K562 (cell line): Measurements from ENCODE around the gene REC8. TPM values are rescaled to one million over a fixed set of nuclear protein-coding genes. Genes with fewer than 3 reads are reported as not detected.

Source experiments
- ATAC-seq: fragments of 200-7000 bp; cut with Tn5 transposase; 3 replicates; pipeline ENCODE4 v1.9.1; 2020; ENCODE audit warnings: moderate library complexity
- BruUV-seq: library from RNA; stranded (reverse); fragments of 400-500 nt; replicated peaks from 2 replicates; lab custom pipeline; 2021; lab: Mats Ljungman, UMichigan
- CTCF ChIA-PET: fragments of 300-600 bp; formaldehyde crosslinking; extraction: SDS; loops from one replicate; lab custom pipeline; 2021; ENCODE audit warnings: low intra/inter-chr PET ratio; lab: Yijun Ruan, JAX
- POLR2A ChIA-PET: fragments of 300-600, 350-650 bp; sonication (Branson Sonifier 250); formaldehyde crosslinking; extraction: SDS; loops from one replicate; lab custom pipeline; 2021; ENCODE audit warnings: antibody characterized with exemption, inconsistent platforms; lab: Yijun Ruan, JAX
- DNase-seq, 4 experiments: peaks; one replicate each; pipeline versions ENCODE4 v3.0.0 to v3.0.0-alpha.2; 2011 to 2018; ENCODE audit warnings: low spot score in 3 of 4, mixed read lengths in 3 of 4; ENCODE audit errors: extremely low read depth in 1 of 4
- FAIRE-seq: peaks from 2 replicates; lab custom pipeline; 2011; peaks lifted over from hg19 to GRCh38; lab: Jason Lieb, UNC
- H2AFZ ChIP-seq: 2 replicates; pipeline ENCODE4 v1.6.0; 2011; ENCODE audit warnings: low read depth, low read length, control low read depth, inconsistent platforms
- H3K27ac ChIP-seq: fragments of 200-600 bp; 3 replicates; pipeline ENCODE4 v1.8.0; 2011; ENCODE audit warnings: low read depth, mild to moderate bottlenecking, control low read depth, inconsistent platforms, low read length, moderate library complexity, mixed read lengths; ENCODE audit errors: extremely low read depth
- H3K27me3 ChIP-seq, 2 experiments: fragments of 300-600 bp in 1 of 2; 2 replicates in 1 of 2; 3 replicates in 1 of 2; pipeline versions ENCODE4 v1.6.0 to v1.8.0; 2011; ENCODE audit warnings: inconsistent platforms in 2 of 2, low read length in 2 of 2, mild to moderate bottlenecking in 1 of 2, mixed read lengths in 1 of 2, moderate library complexity in 1 of 2; ENCODE audit not compliant: control insufficient read depth in 2 of 2, insufficient read depth in 2 of 2
- H3K36me3 ChIP-seq: fragments of 300-600 bp; 3 replicates; pipeline ENCODE4 v1.8.0; 2011; ENCODE audit warnings: mild to moderate bottlenecking, low read length, inconsistent platforms; ENCODE audit not compliant: control insufficient read depth, insufficient read depth
- H3K4me1 ChIP-seq, 2 experiments: fragments of 200-600 bp in 1 of 2; replicated peaks in 1 of 2; 2 replicates in 1 of 2; 3 replicates in 1 of 2; pipeline versions ENCODE4 v1.5.1 to v1.8.0; 2011; ENCODE audit warnings: inconsistent platforms in 2 of 2, low read length in 2 of 2, mild to moderate bottlenecking in 1 of 2, mixed read lengths in 1 of 2, moderate library complexity in 1 of 2; ENCODE audit not compliant: control insufficient read depth in 2 of 2, insufficient read depth in 2 of 2
- H3K4me2 ChIP-seq: 2 replicates; pipeline ENCODE4 v1.6.1; 2011; ENCODE audit warnings: low read length, control low read depth, inconsistent platforms, mixed read lengths; ENCODE audit not compliant: insufficient read depth
- H3K4me3 ChIP-seq: fragments of 200-600 bp; sonication (generic), shearing (Covaris generic); 2 replicates; pipeline ENCODE4 v1.5.1; 2016; ENCODE audit warnings: control low read depth, inconsistent platforms
- H3K79me2 ChIP-seq: fragments of 200-600 bp; 3 replicates; pipeline ENCODE4 v1.8.0; 2011; ENCODE audit warnings: low read length, inconsistent platforms; ENCODE audit not compliant: control insufficient read depth, insufficient read depth
- H3K9ac ChIP-seq, 2 experiments: 2 replicates each; pipeline versions ENCODE4 v1.6.0 to v1.6.1; 2011; ENCODE audit warnings: low read depth in 2 of 2, low read length in 2 of 2, control low read depth in 1 of 2, inconsistent platforms in 1 of 2, mild to moderate bottlenecking in 1 of 2, mixed read lengths in 1 of 2; ENCODE audit not compliant: insufficient read depth in 1 of 2
- H3K9me1 ChIP-seq: one replicate; pipeline ENCODE4 v1.6.0; 2011; ENCODE audit warnings: inconsistent platforms, mild to moderate bottlenecking, low read length, moderate library complexity; ENCODE audit not compliant: control insufficient read depth, insufficient read depth
- H3K9me3 ChIP-seq: replicated peaks from 2 replicates; pipeline ENCODE4 v1.5.1; 2011; ENCODE audit warnings: low read depth, low read length, inconsistent platforms; ENCODE audit not compliant: control insufficient read depth, insufficient read depth
- H4K20me1 ChIP-seq: replicated peaks from 2 replicates; pipeline ENCODE4 v1.6.1; 2011; ENCODE audit warnings: low read length, inconsistent platforms, mixed read lengths; ENCODE audit not compliant: control insufficient read depth, insufficient read depth
- E2F4 ChIP-seq: sonication (generic); formaldehyde crosslinking; IDR thresholded peaks from 2 replicates; pipeline ENCODE4 v1.8.0; 2022; ENCODE audit warnings: mild to moderate bottlenecking, low read depth, missing genetic modification reagents
- MBD1 ChIP-seq: fragments of 250-450 bp; sonication (Bioruptor Pico); IDR thresholded peaks from 2 replicates; pipeline ENCODE4 v1.8.0; 2022; ENCODE audit warnings: inconsistent platforms
- NFXL1 ChIP-seq: fragments of 450-650 bp; formaldehyde crosslinking; IDR thresholded peaks from 2 replicates; pipeline ENCODE4 v1.4.0; 2021; ENCODE audit warnings: mild to moderate bottlenecking
- NR4A1 ChIP-seq, 2 experiments: fragments of 250-450 bp in 1 of 2; fragments of 450-650 bp in 1 of 2; sonication (Bioruptor Pico) in 1 of 2; IDR thresholded peaks; 2 replicates each; pipeline versions ENCODE4 v1.4.0 to v1.6.1; 2016 to 2020; ENCODE audit warnings: mild to moderate bottlenecking in 2 of 2, missing compliant biosample characterization in 1 of 2, missing genetic modification characterization in 1 of 2, moderate library complexity in 1 of 2
- RFX1 ChIP-seq: fragments of 450-650 bp; IDR thresholded peaks from 2 replicates; pipeline ENCODE4 v1.6.1; 2016; ENCODE audit warnings: mild to moderate bottlenecking, moderate library complexity
- SAFB2 ChIP-seq: fragments of 200-400 bp; formaldehyde crosslinking; IDR thresholded peaks from 2 replicates; pipeline ENCODE4 v1.6.1; 2018; ENCODE audit warnings: borderline replicate concordance, low read length, low read depth, moderate library complexity; ENCODE audit not compliant: severe bottlenecking
- SIN3B ChIP-seq: fragments of 450-650 bp; IDR thresholded peaks from 2 replicates; pipeline ENCODE4 v1.6.1; 2017; ENCODE audit warnings: low read depth, mild to moderate bottlenecking, moderate library complexity
- SREBF1 ChIP-seq: fragments of 150-350 bp; IDR thresholded peaks from 2 replicates; pipeline ENCODE4 v1.6.1; 2014; ENCODE audit warnings: antibody characterized with exemption, low read depth, low read length, borderline replicate concordance
- ZBTB1 ChIP-seq: sonication (generic); formaldehyde crosslinking; IDR thresholded peaks from 2 replicates; pipeline ENCODE4 v1.8.1; 2023; ENCODE audit warnings: missing genetic modification reagents, low read depth, mild to moderate bottlenecking, borderline replicate concordance
- ZNF165 ChIP-seq: fragments of 250-450 bp; sonication (Bioruptor Pico); IDR thresholded peaks from 2 replicates; pipeline ENCODE4 v1.4.0; 2020; ENCODE audit warnings: borderline replicate concordance
- WGBS: fragments of 100-300 bp; shearing (Covaris generic); methylation state at CpG from one replicate; pipeline ENCODE4 v1.1.6; 2016; ENCODE audit warnings: low coverage, mixed read lengths; ENCODE audit not compliant: insufficient coverage; ENCODE audit errors: missing lambda C conversion rate; 5-methylcytosine and 5-hydroxymethylcytosine counted together
- in situ Hi-C: fragments of 300-500 bp; cut with MboI; formaldehyde crosslinking; loops from 4 replicates; pipeline ENCODE4 v1.15.0; 2018; ENCODE audit warnings: inconsistent platforms, mixed read lengths
- intact Hi-C: fragments of 100-400 bp; cut with micrococcal nuclease; formaldehyde crosslinking; loops from 2 replicates; pipeline ENCODE4 v1.14.2; 2022
- polyA plus RNA-seq, 8 experiments: library from polyadenylated mRNA; depleted of rRNA in 4 of 8; stranded (reverse) in 5 of 8; unstranded in 3 of 8; fragments of >200 nt; fragmentation: Nextera tagmentation in 2 of 8; fragmentation: Illumina TruSeq in 1 of 8; extraction: Ambion mirVana in 2 of 8; extraction: Trizol in 1 of 8; gene quantifications; 2 replicates each; pipeline versions ENCODE4 v1.2.1 to v1.2.3, GENCODE V29; 2011 to 2014; ENCODE audit warnings: inconsistent platforms in 1 of 8, missing spikeins in 1 of 8
- total RNA-seq, 7 experiments: library from RNA; depleted of rRNA in 6 of 7; stranded (reverse); fragments of >200 nt in 6 of 7; fragmentation: Illumina TruSeq in 2 of 7; extraction: Trizol in 2 of 7; gene quantifications; 2 replicates each; pipeline versions ENCODE4 v1.2.1 to v1.2.3, GENCODE V29; 2011 to 2021; ENCODE audit warnings: low replicate concordance in 1 of 7

REC8 gene
- total and polyA plus RNA-seq, 9 of the 15 experiments (the other 6 are each of a cell fraction or from before 2014, with no cell fraction given) = 0.11 to 2.5 (median 0.85) TPM

- TF ChIP-seq ZNF165 (CRISPR knock-in tag) (no peak), SAFB2 (no peak), ZBTB1 (CRISPR knock-in tag) (no peak), SREBF1 (no peak)
- TF ChIP-seq, all 486 proteins: peak for 0
These were observed 21.3 kb upstream of the REC8 start (continued) for GRCh38 chr14:24150567-24150966.

- Histone ChIP-seq H4K20me1 (no peaks in the 10 kb centered on the region), H3K4me1 (peaks cover 6 to 24% of the 10 kb centered on the region in 2 experiments; a peak in 4 of 5 replicates), H3K79me2 (peaks cover 19% of the 10 kb centered on the region), H3K9ac (no peak overlapping the region), H2AFZ (no peak overlapping the region), H3K4me3 (no peak overlapping the region), H3K4me2 (no peak overlapping the region), H3K27me3 (no peaks in the 10 kb centered on the region), H3K9me1 (no peaks in the 10 kb centered on the region), H3K27ac (no peak overlapping the region), H3K9me3 (no peaks in the 10 kb centered on the region), H3K36me3 (peaks cover 59% of the 10 kb centered on the region; the same call in 2 of the 3 replicates)
- ATAC-seq (no peak), FAIRE-seq (no peak), DNase-seq (no peak)
- no TSS peak for BruUV-seq
- ChIA-PET POLR2A (interaction anchor here (1.1 to 1.2 kb wide), 2 partner anchors 10 to 14 kb away, joined by 3 to 4 read pairs; partner anchors contain the start of gene IRF9), CTCF (no interaction called here)
- in situ Hi-C loops (no loop called here), intact Hi-C loops (no loop called here)
- WGBS = 96% methylated on average over 9 of the region's 9 CpGs
- TF ChIP-seq SAFB2 = no peak
- no peak for TF ChIP-seq NFXL1 (CRISPR knock-in tag)
- TF ChIP-seq RFX1 = peak; percentile 51
- TF ChIP-seq NR4A1 (CRISPR knock-in tag; IDR thresholded peaks at IDR 0.05) = no peak
- no peak for TF ChIP-seq NR4A1 (tag; IDR thresholded peaks at IDR 0.05)
- TF ChIP-seq SIN3B = no peak
- no peak for TF ChIP-seq E2F4 (CRISPR knock-in tag)
- TF ChIP-seq MBD1 (CRISPR knock-in tag) = no peak
These were observed 20.9 kb upstream of the REC8 start for GRCh38 chr14:24150993-24151392.
